B cell (primary cell): Measurements from ENCODE around the gene CHD1L. TPM values are rescaled to one million over a fixed set of nuclear protein-coding genes. Genes with fewer than 3 reads are reported as not detected.

Source experiments
- ATAC-seq: fragments of 200-7000 bp; cut with Tn5 transposase; one replicate; pipeline ENCODE4 v1.10.0; 2021; ENCODE audit warnings: low read depth, mild to moderate bottlenecking, moderate number of reproducible peaks, moderate library complexity
- CTCF ChIA-PET: fragments of 350-600 bp; sonication (Branson Sonifier 250); formaldehyde crosslinking; loops from one replicate; lab custom pipeline; 2021; ENCODE audit warnings: antibody characterized with exemption, inconsistent platforms; lab: Charles Lee
- POLR2A ChIA-PET: fragments of 350-600 bp; sonication (Branson Sonifier 250); formaldehyde crosslinking; loops from one replicate; lab custom pipeline; 2021; ENCODE audit warnings: antibody characterized with exemption; lab: Charles Lee
- DNase-seq: peaks from one replicate; pipeline ENCODE4 v3.0.0; 2013
- H2AFZ ChIP-seq: 2 replicates; pipeline ENCODE4 v1.6.1; 2012; ENCODE audit warnings: mild to moderate bottlenecking, low read depth, low read length; ENCODE audit not compliant: insufficient read depth, poor library complexity, severe bottlenecking
- H3K27ac ChIP-seq, 2 donors: 1 replicate in 1 of 2; 2 replicates in 1 of 2; pipeline ENCODE4 v1.5.1; 2012 to 2013; ENCODE audit warnings: low read length in 2 of 2, mild to moderate bottlenecking in 2 of 2, moderate library complexity in 1 of 2
- H3K27me3 ChIP-seq, 4 experiments: fragments of 200-600 bp in 1 of 4; sonication (generic) in 1 of 4; replicated peaks in 1 of 4; 1 replicate in 2 of 4; 2 replicates in 2 of 4; pipeline versions ENCODE4 v1.6.1 to v1.7.0; 2013 to 2016; ENCODE audit warnings: low read length in 3 of 4, mild to moderate bottlenecking in 2 of 4, mixed read lengths in 1 of 4, moderate library complexity in 1 of 4; ENCODE audit not compliant: insufficient read depth in 4 of 4, control insufficient read depth in 3 of 4; ENCODE audit errors: control extremely low read depth in 1 of 4
- H3K36me3 ChIP-seq, 2 experiments: replicated peaks in 1 of 2; 1 replicate in 1 of 2; 2 replicates in 1 of 2; pipeline versions ENCODE4 v1.6.1 to v1.7.1; 2013; ENCODE audit warnings: low read length in 1 of 2; ENCODE audit not compliant: insufficient read depth in 2 of 2, control insufficient read depth in 1 of 2; ENCODE audit errors: control extremely low read depth in 1 of 2, extremely low read depth in 1 of 2
- H3K4me1 ChIP-seq, 2 donors: fragments of 200-600 bp in 1 of 2; sonication (generic) in 1 of 2; 1 replicate in 1 of 2; 2 replicates in 1 of 2; pipeline versions ENCODE4 v1.5.1 to v1.6.1; 2013 to 2017; ENCODE audit warnings: low read length in 2 of 2; ENCODE audit not compliant: control insufficient read depth in 2 of 2, insufficient read depth in 2 of 2
- H3K4me2 ChIP-seq: replicated peaks from 2 replicates; pipeline ENCODE3; 2012; ENCODE audit warnings: mild to moderate bottlenecking, low read depth, low read length; ENCODE audit not compliant: poor library complexity, severe bottlenecking
- H3K4me3 ChIP-seq, 5 experiments: fragments of 200-600 bp in 1 of 5; sonication (generic) in 1 of 5; 1 replicate in 3 of 5; 2 replicates in 2 of 5; pipeline versions ENCODE4 v1.5.1 to v1.7.0; 2011 to 2016; ENCODE audit warnings: low read length in 4 of 5, mild to moderate bottlenecking in 4 of 5, low read depth in 2 of 5, control low read depth in 1 of 5, moderate library complexity in 1 of 5; ENCODE audit not compliant: insufficient read depth in 1 of 5; ENCODE audit errors: control extremely low read depth in 1 of 5, extremely low read depth in 1 of 5
- H3K79me2 ChIP-seq: fragments of 200-600 bp; sonication (generic); one replicate; pipeline ENCODE4 v1.6.0; 2016; ENCODE audit warnings: low read length; ENCODE audit not compliant: control insufficient read depth, insufficient read depth
- H3K9ac ChIP-seq: fragments of 200-600 bp; sonication (generic); 2 replicates; pipeline ENCODE4 v1.6.1; 2017; ENCODE audit warnings: mild to moderate bottlenecking, low read length, moderate library complexity
- H3K9me3 ChIP-seq, 3 donors: one replicate each; pipeline versions ENCODE4 v1.6.1 to v1.7.1; 2013; ENCODE audit warnings: low read length in 2 of 3; ENCODE audit not compliant: control insufficient read depth in 2 of 3, insufficient read depth in 1 of 3; ENCODE audit errors: control extremely low read depth in 1 of 3
- H4K20me1 ChIP-seq: 2 replicates; pipeline ENCODE4 v1.6.0; 2012; ENCODE audit warnings: mild to moderate bottlenecking, low read length; ENCODE audit not compliant: insufficient read depth, control insufficient read depth, poor library complexity, severe bottlenecking
- H3K27ac Mint-ChIP-seq: one replicate; pipeline ENCODE4 v1.8.0; 2021; ENCODE audit warnings: mixed read lengths
- H3K27me3 Mint-ChIP-seq: one replicate; pipeline ENCODE4 v1.8.0; 2021; ENCODE audit warnings: mixed read lengths
- H3K4me1 Mint-ChIP-seq: one replicate; pipeline ENCODE4 v1.8.0; 2021; ENCODE audit warnings: mixed read lengths
- H3K4me3 Mint-ChIP-seq: one replicate; pipeline ENCODE4 v1.8.0; 2021; ENCODE audit warnings: mixed read lengths
- H3K9me3 Mint-ChIP-seq: one replicate; pipeline ENCODE4 v1.8.0; 2022; ENCODE audit warnings: mixed read lengths; ENCODE audit not compliant: insufficient read depth
- CTCF ChIP-seq: fragments of 200-600 bp; IDR thresholded peaks from one replicate; pipeline ENCODE4 v1.8.0; 2022; ENCODE audit warnings: antibody characterized with exemption, mild to moderate bottlenecking
- EZH2 ChIP-seq: IDR thresholded peaks from 2 replicates; pipeline ENCODE4 v1.6.1; 2012; ENCODE audit warnings: borderline replicate concordance, low read depth, mild to moderate bottlenecking, moderate library complexity, low read length; ENCODE audit not compliant: insufficient read depth, poor library complexity, severe bottlenecking
- WGBS: methylation state at CpG from one replicate; pipeline ENCODE4 v1.1.5; 2013; ENCODE audit warnings: missing lambda C conversion rate; ENCODE audit not compliant: insufficient coverage; 5-methylcytosine and 5-hydroxymethylcytosine counted together
- intact Hi-C: fragments of 100-400 bp; cut with micrococcal nuclease; formaldehyde crosslinking; loops from one replicate; pipeline ENCODE4 v1.10.0; 2022
- polyA plus RNA-seq: library from polyadenylated mRNA; depleted of rRNA; stranded (reverse); fragments of >200 nt; gene quantifications from 2 replicates; pipeline ENCODE4 v1.2.3, GENCODE V29; 2012
- total RNA-seq, 2 donors: library from RNA; stranded (reverse); fragments of 120-200 nt in 1 of 2; gene quantifications; 1 replicate in 1 of 2; 2 replicates in 1 of 2; pipeline versions ENCODE4 v1.2.3 to v1.2.4, GENCODE V29; 2013 to 2022

CHD1L gene
- total and polyA plus RNA-seq, 2 donors (not counting 1 experiment from before 2014, with no cell fraction given) = 32.4 to 54.6 TPM

GRCh38 chr1:147245586-147246021 lies 3.1 kb downstream of the CHD1L start:
- intact Hi-C loops = no loop called here
- 53% methylated on average over 2 of the region's 3 CpGs for WGBS
- H3K4me3 ChIP-seq = no peak overlapping the region
- H3K27ac ChIP-seq = no peak overlapping the region
- no peak overlapping the region for H3K9ac ChIP-seq
- H3K9me3 Mint-ChIP-seq = no peaks in the 10 kb centered on the region
- H3K27me3 Mint-ChIP-seq = no peaks in the 10 kb centered on the region
- no peak for ATAC-seq
- H3K4me2 ChIP-seq = no peak overlapping the region
- no peak overlapping the region for H3K27ac Mint-ChIP-seq
- H3K4me1 ChIP-seq = peaks cover 24 to 27% of the 10 kb centered on the region in 2 donors
- H3K79me2 ChIP-seq = peaks cover 80% of the 10 kb centered on the region
- H3K27me3 ChIP-seq = no peaks in the 10 kb centered on the region
- H3K4me3 Mint-ChIP-seq = no peak overlapping the region
- no peak for TF ChIP-seq EZH2
- TF ChIP-seq CTCF = no peak
- H3K4me1 Mint-ChIP-seq = peaks cover 51% of the 10 kb centered on the region
- no peak overlapping the region for H2AFZ ChIP-seq
- H3K36me3 ChIP-seq = no peaks in the 10 kb centered on the region
- POLR2A ChIA-PET = no interaction called here
- no peaks in the 10 kb centered on the region for H3K9me3 ChIP-seq
- CTCF ChIA-PET = no interaction called here
- DNase-seq = no peak
- H4K20me1 ChIP-seq = peaks cover 19% of the 10 kb centered on the region

GRCh38 chr1:147246044-147246690 lies 3.7 kb downstream of the CHD1L start:
- Histone ChIP-seq H3K9ac (no peak overlapping the region), H3K4me1 (peaks cover 24 to 27% of the 10 kb centered on the region in 2 donors), H3K27me3 (no peaks in the 10 kb centered on the region), H3K4me2 (no peak overlapping the region), H3K4me3 (no peak overlapping the region), H4K20me1 (peaks cover 24% of the 10 kb centered on the region), H3K79me2 (peaks cover 85% of the 10 kb centered on the region), H3K36me3 (no peaks in the 10 kb centered on the region), H3K27ac (no peak overlapping the region), H3K9me3 (no peaks in the 10 kb centered on the region), H2AFZ (no peak overlapping the region)
- ChIA-PET POLR2A (no interaction called here), CTCF (no interaction called here)
- no peak overlapping the region for H3K4me3 Mint-ChIP-seq
- intact Hi-C loops = no loop called here
- DNase-seq = no peak
- no peaks in the 10 kb centered on the region for H3K9me3 Mint-ChIP-seq
- no CpG with 5 or more reads among the region's 2 CpGs for WGBS
- ATAC-seq = no peak
- no peak overlapping the region for H3K27ac Mint-ChIP-seq
- no peaks in the 10 kb centered on the region for H3K27me3 Mint-ChIP-seq
- H3K4me1 Mint-ChIP-seq = peaks cover 55% of the 10 kb centered on the region
- no peak for TF ChIP-seq EZH2
